RPMI8226 (cell line): ENCODE data around the gene PTPRA.
"Not testable (repeated sequence)": the region's sequence is repeated elsewhere in the genome, so short reads cannot be mapped to it uniquely, and the experiment has no call there.

ENCODE experiments used
- DNase-seq: peaks from one replicate; pipeline ENCODE4 v3.0.0-alpha.2; 2015

PTPRA gene, protein sequence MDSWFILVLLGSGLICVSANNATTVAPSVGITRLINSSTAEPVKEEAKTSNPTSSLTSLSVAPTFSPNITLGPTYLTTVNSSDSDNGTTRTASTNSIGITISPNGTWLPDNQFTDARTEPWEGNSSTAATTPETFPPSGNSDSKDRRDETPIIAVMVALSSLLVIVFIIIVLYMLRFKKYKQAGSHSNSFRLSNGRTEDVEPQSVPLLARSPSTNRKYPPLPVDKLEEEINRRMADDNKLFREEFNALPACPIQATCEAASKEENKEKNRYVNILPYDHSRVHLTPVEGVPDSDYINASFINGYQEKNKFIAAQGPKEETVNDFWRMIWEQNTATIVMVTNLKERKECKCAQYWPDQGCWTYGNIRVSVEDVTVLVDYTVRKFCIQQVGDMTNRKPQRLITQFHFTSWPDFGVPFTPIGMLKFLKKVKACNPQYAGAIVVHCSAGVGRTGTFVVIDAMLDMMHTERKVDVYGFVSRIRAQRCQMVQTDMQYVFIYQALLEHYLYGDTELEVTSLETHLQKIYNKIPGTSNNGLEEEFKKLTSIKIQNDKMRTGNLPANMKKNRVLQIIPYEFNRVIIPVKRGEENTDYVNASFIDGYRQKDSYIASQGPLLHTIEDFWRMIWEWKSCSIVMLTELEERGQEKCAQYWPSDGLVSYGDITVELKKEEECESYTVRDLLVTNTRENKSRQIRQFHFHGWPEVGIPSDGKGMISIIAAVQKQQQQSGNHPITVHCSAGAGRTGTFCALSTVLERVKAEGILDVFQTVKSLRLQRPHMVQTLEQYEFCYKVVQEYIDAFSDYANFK

DNA sequence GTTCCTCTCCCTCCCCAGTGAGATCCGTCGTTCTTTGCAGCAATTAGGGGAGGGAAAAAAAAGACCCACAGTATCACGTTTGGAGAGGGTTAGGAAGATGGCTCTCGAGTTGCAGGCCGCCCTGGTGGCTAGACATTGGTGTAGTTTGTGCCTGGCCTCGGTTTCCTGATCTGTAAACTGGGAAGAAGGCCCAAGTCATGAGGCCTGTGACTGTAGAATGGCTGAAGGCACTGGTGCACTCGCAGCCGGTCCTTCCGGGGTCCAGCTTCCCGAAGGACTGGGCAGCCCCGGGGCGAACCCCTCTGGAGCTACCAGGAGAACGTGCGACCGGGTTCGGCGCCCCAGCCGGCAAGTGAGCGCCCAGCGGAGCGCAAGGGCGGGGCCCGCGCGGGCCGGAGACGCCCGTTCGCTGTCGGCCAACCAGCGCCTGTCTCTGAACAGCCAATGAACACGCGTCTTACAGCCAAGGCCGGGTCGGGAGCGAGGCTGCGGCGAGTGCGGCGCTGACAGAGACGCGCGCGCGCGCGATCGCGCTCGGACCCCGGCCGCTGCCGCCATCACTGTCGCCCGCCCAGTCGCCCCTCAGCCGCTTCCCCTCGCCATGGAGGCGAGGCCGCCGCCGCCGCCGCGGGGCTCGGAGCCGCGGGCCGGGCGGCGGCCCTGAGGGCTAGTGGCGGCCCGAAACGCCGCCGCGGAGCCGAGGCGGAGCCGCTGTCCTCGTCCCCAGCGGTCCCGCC lies at the start of gene PTPRA:
Gene PTPRA (plus strand): TSS at position 472 of the 737 bp plus-strand sequence. CDS start 90,797 bp downstream, outside the sequence.
- peak; percentile 96 for DNase-seq

DNA sequence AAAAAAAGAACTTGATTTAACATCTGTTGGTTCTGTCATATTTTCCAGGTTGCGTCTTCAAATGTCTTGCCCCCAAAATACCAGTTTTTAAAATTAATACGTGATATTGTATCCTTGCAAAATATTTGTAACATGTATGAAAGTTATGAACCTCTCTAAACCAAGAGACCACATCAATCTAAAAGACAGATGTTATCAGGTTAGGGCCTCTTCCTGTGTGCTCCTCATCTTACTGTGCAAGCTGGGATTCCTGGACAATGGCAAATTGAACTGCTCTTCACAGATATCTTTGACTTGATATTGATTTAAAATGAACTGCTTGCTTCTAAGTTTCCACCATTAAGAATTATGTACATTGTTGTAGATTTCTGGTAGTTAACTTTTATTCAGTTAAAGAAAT lies 47.5 kb upstream of the PTPRA start:
- DNase-seq, result no peak

DNA sequence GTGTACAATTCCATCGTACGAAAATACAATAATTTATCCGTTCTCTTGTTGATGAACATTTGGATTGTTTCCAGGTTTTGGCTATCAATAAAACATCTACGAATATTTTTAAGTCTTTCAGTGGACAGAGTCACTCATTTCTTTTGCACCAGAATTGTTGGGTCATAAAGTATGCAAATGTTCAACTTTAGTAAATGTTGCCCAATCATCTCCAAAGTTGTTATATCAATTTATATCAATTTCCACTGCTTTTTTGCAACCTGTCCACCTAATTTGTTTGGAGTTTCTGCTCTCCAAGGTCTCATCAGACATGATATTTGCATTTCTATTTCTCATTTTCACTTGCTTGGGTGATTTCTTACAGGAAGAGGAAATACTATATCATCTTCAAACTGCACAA lies 46.6 kb upstream of the PTPRA start:
- DNase-seq, result no peak

DNA sequence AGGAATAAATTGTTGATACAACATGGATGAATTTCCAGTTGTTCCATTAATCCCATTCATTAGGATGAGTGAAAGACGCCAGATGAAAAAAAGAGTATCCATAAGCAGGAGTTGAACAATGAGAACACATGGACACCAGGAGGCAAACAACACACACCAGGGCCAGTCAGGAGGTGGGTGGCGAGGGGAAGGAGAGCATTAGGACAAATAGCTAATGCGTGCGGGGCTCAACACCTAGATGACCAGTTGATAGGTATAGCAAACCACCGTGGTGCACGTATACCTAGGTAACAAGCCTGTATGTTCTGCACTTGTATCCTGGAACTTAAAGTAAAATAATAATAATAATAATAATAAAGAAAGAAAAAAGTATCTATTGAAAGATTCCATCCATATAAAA lies 43.9 kb upstream of the PTPRA start:
- DNase-seq, result no peak

DNA sequence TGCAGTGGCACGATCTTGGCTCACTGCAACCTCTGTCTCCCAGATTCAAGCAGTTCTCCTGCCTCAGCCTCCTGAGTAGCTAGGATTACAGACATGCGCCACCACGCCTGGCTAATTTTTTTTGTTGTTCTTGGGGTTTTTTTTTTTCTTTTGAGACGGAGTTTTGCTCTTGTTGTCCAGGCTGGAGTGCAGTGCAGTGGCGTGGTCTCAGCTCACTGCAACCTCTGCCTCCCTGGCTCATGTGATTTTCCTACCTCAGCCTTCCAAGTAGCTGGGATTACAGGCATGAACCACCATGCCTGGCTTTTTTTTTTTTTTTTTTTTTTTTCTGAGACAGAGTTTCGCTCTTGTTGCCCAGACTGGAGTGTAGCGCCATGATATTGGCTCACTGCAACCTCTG lies 42.1 kb upstream of the PTPRA start:
- DNase-seq, result not testable (repeated sequence)

DNA sequence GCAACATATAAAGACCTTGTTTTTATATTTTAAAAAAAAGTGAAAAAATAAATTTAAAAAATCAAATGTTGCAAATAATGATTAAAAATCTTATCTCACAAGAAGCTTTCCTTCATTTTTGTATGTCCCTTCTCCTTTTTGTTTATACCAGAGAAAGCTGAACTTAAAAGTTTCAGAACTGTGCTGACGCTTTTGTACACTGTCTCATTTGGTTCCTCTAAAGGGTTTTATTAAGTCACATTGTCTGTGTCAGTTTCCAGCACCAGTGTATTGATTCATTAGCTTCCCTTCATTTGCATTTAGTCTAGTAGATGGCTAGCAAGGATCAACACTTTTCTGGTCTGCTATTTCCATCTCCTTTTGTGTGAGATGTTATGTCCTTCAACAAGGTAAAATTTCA lies 39.5 kb upstream of the PTPRA start:
- no peak for DNase-seq

DNA sequence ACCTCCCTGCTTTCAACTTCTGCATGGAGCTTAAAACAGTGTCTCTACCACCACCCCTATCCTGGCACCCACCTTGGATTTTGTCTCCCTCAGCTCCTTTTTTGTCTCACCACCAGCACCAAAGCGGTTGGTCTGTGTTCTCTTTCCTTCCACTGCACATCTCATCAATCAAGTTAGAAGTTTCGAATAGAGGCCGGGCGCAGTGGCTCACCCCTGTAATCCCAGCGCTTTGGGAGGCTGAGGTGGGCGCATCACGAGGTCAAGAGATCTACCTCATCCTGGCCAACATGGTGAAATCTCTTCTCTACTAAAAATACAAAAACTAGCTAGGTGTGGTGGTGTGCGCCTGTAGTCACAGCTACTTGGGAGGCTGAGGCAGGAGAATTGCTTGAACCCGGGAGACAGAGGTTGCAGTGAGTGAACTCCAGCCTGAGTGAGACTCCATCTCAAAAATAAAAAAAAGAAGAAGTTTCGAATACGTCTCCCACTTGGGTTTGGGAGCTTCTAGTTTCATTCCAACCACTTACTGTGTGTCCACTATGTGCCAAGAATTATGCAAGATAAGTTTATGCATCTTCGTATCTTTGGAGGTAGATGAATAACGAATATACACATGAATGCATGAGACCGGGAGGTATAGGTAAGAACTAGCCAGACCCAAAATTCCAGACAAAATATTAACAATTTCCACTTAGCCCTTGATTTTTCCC lies 38.7 kb upstream of the PTPRA start:
- no peak for DNase-seq

DNA sequence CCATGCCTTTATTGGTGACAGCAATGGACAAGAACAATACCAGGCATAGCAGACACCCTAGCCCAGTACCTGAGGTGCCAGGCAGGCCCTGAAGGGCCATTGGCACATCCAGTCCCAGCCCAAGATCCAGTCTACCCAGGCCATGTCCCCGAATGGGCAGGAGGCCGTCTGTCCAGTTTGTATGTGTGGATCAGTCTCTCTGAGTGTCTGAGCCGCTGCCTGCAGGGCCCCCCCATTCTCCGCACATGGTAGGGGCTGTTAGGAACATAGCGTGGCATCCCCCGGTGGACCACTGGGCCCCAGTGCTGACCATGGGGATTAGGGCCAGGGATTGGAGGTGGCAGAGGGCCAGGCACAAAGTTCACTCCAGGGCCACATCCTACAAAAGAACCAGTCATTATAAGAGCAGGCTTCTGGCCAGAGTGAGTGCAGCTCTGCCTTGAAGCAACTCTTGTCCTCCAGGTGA lies 37.9 kb upstream of the PTPRA start:
- DNase-seq, result no peak

DNA sequence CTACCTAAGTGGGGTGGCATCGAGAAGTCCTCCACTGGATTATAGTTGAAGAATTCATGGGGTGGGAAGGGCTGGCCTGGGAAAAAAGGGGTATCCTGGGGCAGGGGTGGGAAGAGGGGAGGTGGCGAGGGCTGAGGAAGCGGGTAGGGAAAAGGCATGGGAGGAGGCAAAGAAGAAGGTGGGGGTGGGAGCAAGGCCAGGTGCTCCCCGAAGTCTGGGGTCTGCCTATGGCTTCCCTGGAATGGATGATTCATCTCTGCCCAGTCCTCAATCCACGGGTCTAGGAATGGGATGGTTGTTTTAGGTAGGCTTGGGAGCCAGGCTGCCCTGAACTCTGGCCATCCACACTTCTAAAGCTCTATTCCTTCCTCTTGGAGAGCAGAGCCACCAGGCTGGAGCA lies 37.2 kb upstream of the PTPRA start:
- no peak for DNase-seq

DNA sequence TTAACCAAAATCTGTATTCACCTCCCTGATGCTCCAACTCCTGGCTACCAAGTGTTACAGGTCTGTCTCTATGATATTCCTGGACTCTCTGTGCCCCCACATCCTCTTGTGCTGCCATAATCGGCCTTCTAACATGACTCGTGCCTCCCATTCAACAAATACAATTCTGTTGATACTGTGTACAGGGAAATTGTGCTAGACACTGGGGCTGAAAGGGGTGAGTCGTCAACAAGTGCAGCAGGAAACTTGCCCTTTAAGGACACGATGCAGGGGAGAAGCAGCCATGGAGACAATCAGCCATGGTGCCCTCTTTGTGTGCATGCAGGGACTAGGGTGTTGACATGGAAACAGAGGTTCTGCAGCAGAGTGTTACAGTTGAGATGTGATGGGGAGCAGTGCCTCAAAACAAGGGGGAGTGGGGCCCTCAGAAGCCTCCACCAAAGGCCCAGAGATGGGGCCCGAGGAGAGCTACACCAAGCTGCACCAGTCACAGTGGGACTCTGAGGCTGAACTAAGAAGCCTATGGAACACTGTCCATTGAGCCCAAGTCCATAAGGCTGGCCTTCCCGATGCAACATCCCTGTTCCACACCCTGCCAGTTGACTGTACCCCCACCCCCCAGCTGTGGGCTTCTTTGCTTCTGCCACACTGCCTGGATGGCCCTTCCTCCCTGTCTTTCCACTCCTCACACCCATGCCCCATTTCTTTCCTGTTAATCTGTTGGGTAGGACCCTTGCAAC lies 35.9 kb upstream of the PTPRA start:
- no peak for DNase-seq

DNA sequence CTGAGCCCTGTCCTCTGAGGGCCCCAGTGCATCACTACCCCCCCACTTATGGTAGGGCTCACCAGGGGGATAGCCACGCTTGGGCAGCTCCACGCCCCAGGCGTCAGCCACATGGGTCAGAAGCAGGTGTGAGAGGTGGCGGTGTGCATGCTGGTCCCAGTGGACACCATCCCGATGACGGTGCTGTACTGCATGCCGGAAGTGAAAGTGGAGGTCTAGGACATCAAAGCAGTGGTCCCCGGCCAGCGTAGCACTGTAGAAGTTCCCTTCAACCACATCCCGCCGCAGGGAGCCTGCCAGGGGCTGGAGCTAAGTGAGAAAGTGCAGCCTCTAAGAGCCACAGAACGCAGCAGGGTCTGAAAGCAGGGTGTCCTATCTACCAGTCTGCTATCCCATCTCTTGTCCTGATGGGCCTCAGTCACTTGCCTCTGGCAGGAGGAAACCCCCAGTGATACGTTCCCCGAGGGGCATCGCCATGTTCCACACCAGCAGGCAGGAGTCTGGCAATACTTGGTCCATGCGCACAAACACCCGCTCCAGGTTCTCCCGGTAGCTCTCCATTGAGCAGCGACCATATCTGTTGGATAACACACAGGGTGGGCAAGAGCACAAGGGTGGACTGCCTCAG lies 35.0 kb upstream of the PTPRA start:
- no peak for DNase-seq

DNA sequence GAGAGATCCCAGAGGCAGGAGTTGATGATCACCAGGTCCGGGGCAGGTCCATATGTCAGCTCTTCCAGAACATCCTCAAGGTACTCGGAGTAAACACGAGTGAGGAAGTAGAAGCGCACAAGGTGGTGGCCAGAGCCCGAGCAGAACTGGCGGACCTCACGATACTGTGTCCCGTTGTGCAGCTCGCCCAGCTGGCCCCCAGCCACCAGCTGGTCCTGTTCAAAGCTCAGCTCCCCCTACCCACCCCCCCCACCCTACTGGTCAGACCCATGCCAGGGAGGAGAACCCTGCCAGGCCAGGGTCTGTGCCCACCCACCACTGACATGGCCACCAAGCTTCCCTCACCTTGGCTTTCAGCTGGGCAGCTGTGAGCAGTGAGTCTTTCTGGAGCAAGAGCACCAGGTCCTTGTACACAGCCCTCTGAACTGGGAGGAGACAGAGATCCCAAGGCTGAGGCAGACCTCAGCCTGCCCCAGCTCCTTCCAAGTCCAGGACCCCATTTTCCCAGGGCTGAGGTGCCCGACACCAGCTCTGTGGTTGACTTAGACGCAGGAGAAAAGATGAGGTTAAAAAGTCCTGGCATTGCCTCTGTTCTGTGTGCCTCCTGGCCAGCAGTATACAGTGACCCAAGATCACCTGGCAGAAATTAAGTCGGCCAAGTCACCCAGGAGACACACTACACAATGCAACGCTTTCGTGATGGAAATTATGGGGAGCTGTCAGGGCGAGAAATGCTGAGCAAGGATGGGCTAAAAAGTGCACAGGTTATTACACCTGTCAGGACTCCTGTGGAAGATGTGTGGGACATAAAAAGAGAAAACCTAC lies 34.2 kb upstream of the PTPRA start:
- DNase-seq, result no peak

DNA sequence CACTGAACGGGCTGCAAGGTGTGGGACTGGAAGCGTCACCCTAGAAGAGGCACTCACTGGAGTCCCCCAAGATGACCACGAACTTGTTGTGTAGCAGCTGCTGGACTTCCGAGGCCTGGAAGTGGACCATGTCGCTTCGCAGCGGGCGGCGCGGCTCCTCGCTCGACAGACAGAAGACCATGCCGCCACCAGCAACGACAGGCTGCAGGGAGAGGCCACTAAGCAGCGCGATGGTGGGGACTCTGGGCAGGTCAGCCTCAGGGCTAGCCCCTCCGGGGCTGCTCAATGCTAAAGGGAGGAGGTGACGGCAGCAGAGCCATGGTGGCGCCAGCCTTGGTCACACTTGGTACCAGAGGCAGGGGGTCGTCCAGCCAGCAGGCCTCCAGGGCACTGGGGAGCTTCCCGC lies 33.5 kb upstream of the PTPRA start:
- no peak for DNase-seq

DNA sequence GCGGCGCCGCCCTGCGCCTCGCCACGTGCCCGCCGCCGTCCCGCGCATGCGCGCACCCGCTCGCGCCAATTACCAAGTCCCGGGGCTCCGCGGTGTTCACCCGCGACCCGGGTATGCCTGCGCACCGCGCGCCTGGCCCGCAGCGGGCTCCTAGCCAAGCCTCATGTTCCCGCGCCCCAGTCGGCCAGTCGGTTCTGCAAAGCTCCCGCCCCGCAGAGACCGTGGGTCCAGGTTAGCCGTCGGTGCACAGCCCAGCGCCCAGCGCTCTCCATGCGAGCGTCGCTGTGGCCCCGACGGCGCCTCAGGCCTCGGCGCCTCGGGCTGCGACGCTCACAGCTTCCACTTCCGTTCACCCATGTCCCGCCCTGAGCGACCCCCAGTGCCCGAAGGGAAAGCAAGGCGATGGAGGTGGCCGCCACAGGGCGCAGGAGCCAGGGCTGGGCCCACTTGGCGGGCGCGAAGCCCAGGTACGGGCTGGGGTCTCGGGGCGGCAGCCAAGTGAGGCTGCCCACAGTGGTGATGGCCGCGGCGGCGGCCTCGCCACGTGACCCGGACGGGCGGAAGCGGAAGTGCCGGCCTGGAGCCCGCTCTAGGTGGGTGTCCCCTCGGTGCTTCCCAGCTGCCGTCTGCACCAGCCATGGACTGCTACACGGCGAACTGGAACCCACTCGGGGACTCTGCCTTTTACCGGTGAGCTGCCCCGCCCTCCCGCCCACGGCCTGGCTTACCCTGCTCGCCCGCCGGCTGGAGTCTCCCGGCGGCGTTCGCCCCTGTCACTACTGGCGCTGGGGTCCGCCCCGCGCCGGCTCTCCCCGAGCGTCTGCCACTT lies 32.9 kb upstream of the PTPRA start, which contains the start of the genes PCED1A and VPS16:
Gene PCED1A (minus strand): TSS at position 518 of the 829 bp plus-strand sequence. CDS start 743 bp downstream, outside the sequence.
Gene VPS16 (plus strand): TSS at position 608 of the 829 bp plus-strand sequence. CDS start 30 bp downstream, at position 638.
- peak; percentile 92 for DNase-seq

DNA sequence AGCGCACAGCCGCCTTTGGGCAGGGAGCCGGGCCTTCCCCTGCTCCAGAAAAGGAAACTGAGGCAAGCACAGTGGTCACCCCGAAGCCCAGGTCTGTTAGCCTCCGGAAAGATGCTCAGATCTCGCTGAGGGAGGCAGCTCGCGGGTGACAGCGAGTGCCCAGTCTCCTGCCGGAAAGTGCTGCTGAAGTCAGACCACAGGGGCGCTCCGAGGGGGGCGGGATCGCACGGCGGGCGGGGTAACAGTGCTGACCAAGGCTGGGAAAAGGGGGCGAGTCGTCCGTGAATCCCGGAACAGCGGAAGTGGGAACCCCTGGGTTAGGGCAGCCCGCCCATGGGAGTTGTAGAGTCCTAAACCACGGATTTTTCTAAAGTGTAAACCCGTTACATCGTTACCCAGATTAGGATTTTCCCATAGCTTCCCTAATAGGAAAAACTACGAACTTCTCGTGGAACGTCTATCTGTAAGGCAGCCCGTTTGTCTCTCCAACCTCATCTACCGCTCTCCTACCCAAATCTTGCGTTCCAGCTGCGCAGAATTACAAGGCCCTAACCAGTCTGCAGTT lies 32.2 kb upstream of the PTPRA start:
- DNase-seq, result peak; percentile 44

DNA sequence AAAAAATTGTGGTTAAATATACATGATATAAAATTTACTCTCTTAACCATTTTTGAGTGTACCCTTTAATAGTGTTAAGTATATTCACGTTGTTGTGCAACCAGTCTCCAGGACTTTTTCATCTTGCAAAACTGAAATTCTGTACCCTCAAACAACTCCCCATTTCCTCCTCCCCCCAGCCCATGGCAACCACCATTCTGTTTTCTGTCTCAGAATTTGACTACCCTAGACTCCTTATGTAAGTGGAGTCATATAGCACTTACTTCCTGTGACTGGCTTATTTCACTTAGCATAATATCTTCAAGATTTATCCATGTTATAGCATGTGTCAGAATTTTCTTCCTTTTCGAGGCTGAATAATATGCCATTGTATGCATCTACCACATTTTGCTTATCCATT lies 27.7 kb upstream of the PTPRA start:
- no peak for DNase-seq

DNA sequence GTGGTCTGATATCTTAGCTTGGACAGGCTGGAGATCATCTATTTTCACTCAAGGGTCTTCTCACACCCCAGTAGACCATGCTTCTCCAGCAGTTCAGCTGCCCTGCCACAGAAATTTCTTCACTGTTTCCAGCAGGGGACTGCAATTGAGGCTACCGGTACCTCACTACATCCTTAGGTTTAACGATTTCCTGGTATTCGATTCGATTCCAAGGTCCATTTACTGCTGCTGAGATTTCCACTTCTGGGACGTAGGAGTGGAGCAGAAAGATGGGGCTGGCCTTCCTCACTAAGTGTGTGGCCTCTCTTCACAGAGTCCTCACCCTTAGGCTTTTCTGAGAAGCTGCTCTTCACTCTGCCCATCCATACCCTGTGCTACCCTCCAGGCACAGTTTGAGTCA lies 26.6 kb upstream of the PTPRA start:
- DNase-seq, result no peak

DNA sequence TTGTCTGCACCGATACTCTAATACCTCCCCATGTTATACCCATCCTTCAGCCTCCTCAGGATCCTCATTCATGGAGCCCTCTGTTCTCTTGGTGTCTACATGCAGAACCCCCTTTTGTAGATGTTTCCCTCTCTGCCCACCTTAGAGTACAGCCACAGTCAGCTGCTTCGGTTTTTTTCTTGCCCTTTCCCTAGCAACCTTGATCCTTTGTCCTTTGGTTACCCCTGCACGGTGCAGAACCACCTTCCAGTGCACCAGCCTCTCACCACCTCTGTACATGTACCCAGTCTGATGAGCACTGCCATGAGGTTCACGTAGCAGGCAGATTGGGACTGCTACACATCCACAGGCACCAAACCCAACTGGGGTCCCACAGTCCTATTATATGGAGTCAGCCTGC lies 25.5 kb upstream of the PTPRA start:
- DNase-seq, result no peak

DNA sequence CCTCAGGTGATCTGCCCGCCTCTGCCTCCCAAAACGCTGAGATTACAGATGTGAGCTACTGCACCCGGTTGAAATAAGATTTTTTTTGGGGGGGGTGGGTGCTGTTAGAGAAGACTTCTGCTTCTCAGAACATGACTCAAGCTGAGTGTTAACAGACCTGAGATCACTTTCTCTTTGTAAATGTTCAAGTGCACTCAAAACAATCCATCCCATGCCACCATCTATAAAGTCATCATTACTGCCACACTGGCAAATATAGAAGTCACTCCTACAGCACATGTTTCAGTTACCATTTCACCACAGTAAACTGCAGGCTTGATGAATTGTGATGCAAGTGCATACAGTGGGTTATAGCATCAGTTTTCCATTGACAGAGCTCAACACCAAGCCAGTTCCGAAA lies 23.8 kb upstream of the PTPRA start:
- DNase-seq, result no peak
